Testis (tissue), 3 donors: ENCODE measurements around the gene PC. TPM values are rescaled to one million over a fixed set of nuclear protein-coding genes. Genes with fewer than 3 reads are reported as not detected.

Experiments
- DNase-seq: peaks from one replicate; pipeline ENCODE4 v3.0.0-alpha.2; 2019
- H3K27ac ChIP-seq, 2 donors: fragments of 200-600 bp; sonication (generic); one replicate each; pipeline ENCODE4 v1.5.1; 2019
- H3K27me3 ChIP-seq: fragments of 200-600 bp; sonication (generic); one replicate; pipeline ENCODE4 v1.5.1; 2019
- H3K36me3 ChIP-seq: fragments of 200-600 bp; sonication (generic); one replicate; pipeline ENCODE4 v1.5.1; 2017; ENCODE audit warnings: low read depth; ENCODE audit errors: missing control alignments
- H3K4me1 ChIP-seq: fragments of 200-600 bp; sonication (generic); one replicate; pipeline ENCODE4 v1.5.1; 2019
- H3K4me3 ChIP-seq, 2 donors: fragments of 200-600 bp; sonication (generic); one replicate each; pipeline ENCODE4 v1.5.1; 2017 to 2019
- H3K9me3 ChIP-seq: fragments of 200-600 bp; sonication (generic); one replicate; pipeline ENCODE4 v1.5.1; 2017
- CTCF ChIP-seq, 3 experiments: fragments of 450-650 bp in 2 of 3; fragments of 200-600 bp in 1 of 3; sonication (generic) in 1 of 3; IDR thresholded peaks; one replicate each; pipeline ENCODE4 v1.5.1; 2016 to 2019; ENCODE audit warnings: antibody characterized with exemption in 3 of 3, mild to moderate bottlenecking in 2 of 3, moderate library complexity in 1 of 3
- POLR2A ChIP-seq: fragments of 450-650 bp; IDR thresholded peaks from one replicate; pipeline ENCODE4 v1.6.1; 2017; ENCODE audit warnings: antibody characterized with exemption, mild to moderate bottlenecking, moderate library complexity
- WGBS, 2 donors: methylation state at CpG; one replicate each; pipeline ENCODE4 v1.1.5; 2018; 5-methylcytosine and 5-hydroxymethylcytosine counted together
- intact Hi-C: fragments of 100-400 bp; cut with DNase I; formaldehyde crosslinking; loops from one replicate; pipeline ENCODE4 v1.15.1; 2023; ENCODE audit warnings: low total_unique reads
- polyA plus RNA-seq: library from polyadenylated mRNA; stranded (reverse); fragments of 350-450 nt; fragmentation: Illumina TruSeq; extraction: RNeasy Lipid Tissue Mini Kit (QIAGEN cat#74804); gene quantifications from one replicate; pipeline ENCODE4 v1.2.3, GENCODE V29; 2014; ENCODE audit warnings: low read depth, low replicate concordance; ENCODE audit not compliant: insufficient read depth
- total RNA-seq, 2 donors: library from RNA; depleted of rRNA; stranded (reverse); fragments of >200 nt; gene quantifications; one replicate each; pipeline ENCODE4 v1.2.3, GENCODE V29; 2016

PC gene
- total and polyA plus RNA-seq, 3 donors from 2014 or later = 40.9 to 53.1 (median 46.0) TPM

GRCh38 chr11:67002921-67003411 is 44.8 kb upstream of the PC start:
- TF ChIP-seq CTCF (IDR thresholded peaks at IDR 0.05) (no peak), POLR2A (no peak)
- 54 to 75% methylated on average over 5 of the region's 5 CpGs for WGBS, 2 donors

GRCh38 chr11:67002297-67002913 is 44.2 kb upstream of the PC start:
- Histone ChIP-seq H3K4me1 (peaks cover 5% of the 10 kb centered on the region), H3K27me3 (no peaks in the 10 kb centered on the region), H3K4me3 (no peak overlapping the region), H3K27ac (peak overlapping the region in 1 of 2 donors; percentile 61), H3K36me3 (no peaks in the 10 kb centered on the region), H3K9me3 (no peaks in the 10 kb centered on the region)
- intact Hi-C loops = no loop called here
- no peak for DNase-seq
- TF ChIP-seq CTCF (IDR thresholded peaks at IDR 0.05) = no peak
- TF ChIP-seq POLR2A = no peak
- WGBS, 2 donors = 49 to 50% methylated on average over 8 of the region's 8 CpGs

More at GRCh38 chr11:67002921-67003411, 44.8 kb upstream of the PC start:
- Histone ChIP-seq H3K4me3 (no peak overlapping the region), H3K4me1 (peaks cover 6% of the 10 kb centered on the region), H3K27ac (peak overlapping the region in 1 of 2 donors; percentile 61), H3K36me3 (no peaks in the 10 kb centered on the region), H3K9me3 (no peaks in the 10 kb centered on the region), H3K27me3 (no peaks in the 10 kb centered on the region)
- intact Hi-C loops = no loop called here
- DNase-seq = peak; percentile 36

GRCh38 chr11:67001332-67001731 is 43.1 kb upstream of the PC start:
- H3K9me3 ChIP-seq = no peaks in the 10 kb centered on the region
- DNase-seq = no peak
- no peaks in the 10 kb centered on the region for H3K27me3 ChIP-seq
- TF ChIP-seq CTCF (IDR thresholded peaks at IDR 0.05) (no peak), POLR2A (no peak)
- H3K4me3 ChIP-seq = no peak overlapping the region
- WGBS, 2 donors = 94 to 97% methylated on average over 5 of the region's 5 CpGs
- no peaks in the 10 kb centered on the region for H3K36me3 ChIP-seq
- intact Hi-C loops = no loop called here
- H3K4me1 ChIP-seq = peaks cover 7% of the 10 kb centered on the region
- H3K27ac ChIP-seq = no peak overlapping the region

GRCh38 chr11:66999555-66999954 is 41.4 kb upstream of the PC start:
- H3K4me3 ChIP-seq = no peak overlapping the region
- intact Hi-C loops = no loop called here
- H3K4me1 ChIP-seq = peaks cover 9% of the 10 kb centered on the region
- H3K27me3 ChIP-seq = no peaks in the 10 kb centered on the region
- H3K9me3 ChIP-seq = no peaks in the 10 kb centered on the region
- TF ChIP-seq POLR2A (no peak), CTCF (IDR thresholded peaks at IDR 0.05) (no peak)
- H3K36me3 ChIP-seq = no peaks in the 10 kb centered on the region
- DNase-seq = no peak
- no peak overlapping the region for H3K27ac ChIP-seq
- WGBS, 2 donors = 60 to 71% methylated on average over 7 of the region's 7 CpGs
